HepG2 (cell line): ENCODE measurements around the gene SDC4. TPM values are rescaled to one million over a fixed set of nuclear protein-coding genes. Genes with fewer than 3 reads are reported as not detected.

Experiments
- ASH2L ChIP-seq: fragments of 300-600, 200-600 bp; sonication (generic); IDR thresholded peaks from 2 replicates; pipeline ENCODE4 v1.7.0; 2017; ENCODE audit warnings: low read depth, mild to moderate bottlenecking, moderate library complexity, mixed read lengths, low read length; ENCODE audit not compliant: insufficient read length
- ATF2 ChIP-seq: sonication (generic); formaldehyde crosslinking; IDR thresholded peaks from 2 replicates; pipeline ENCODE4 v1.4.0; 2020; ENCODE audit warnings: missing genetic modification reagents
- ESRRA ChIP-seq: sonication (generic); formaldehyde crosslinking; IDR thresholded peaks from 2 replicates; pipeline ENCODE4 v1.5.1; 2020; ENCODE audit warnings: mild to moderate bottlenecking, low read depth, missing genetic modification reagents
- ETV6 ChIP-seq: sonication (generic); formaldehyde crosslinking; conservative IDR thresholded peaks from 2 replicates; pipeline ENCODE4 v1.4.0; 2020; ENCODE audit warnings: missing genetic modification reagents
- FOSL2 ChIP-seq: sonication (generic); formaldehyde crosslinking; IDR thresholded peaks from 2 replicates; pipeline ENCODE4 v1.4.0; 2020; ENCODE audit warnings: missing genetic modification reagents
- MED8 ChIP-seq: sonication (generic); formaldehyde crosslinking; IDR thresholded peaks from 2 replicates; pipeline ENCODE4 v1.8.1; 2023; ENCODE audit warnings: mild to moderate bottlenecking, missing genetic modification reagents; ENCODE audit not compliant: insufficient replicate concordance
- MTF2 ChIP-seq: sonication (generic); formaldehyde crosslinking; IDR thresholded peaks from 2 replicates; pipeline ENCODE4 v1.5.0; 2020; ENCODE audit warnings: missing genetic modification reagents, borderline replicate concordance
- MYPOP ChIP-seq: sonication (generic); formaldehyde crosslinking; IDR thresholded peaks from 2 replicates; pipeline ENCODE4 v1.8.1; 2023; ENCODE audit warnings: mild to moderate bottlenecking, moderate library complexity, missing genetic modification reagents
- MZF1 ChIP-seq: sonication (generic); formaldehyde crosslinking; IDR thresholded peaks from 2 replicates; pipeline ENCODE4 v1.8.1; 2023; ENCODE audit warnings: mild to moderate bottlenecking, missing genetic modification reagents, borderline replicate concordance
- RXRA ChIP-seq: sonication (generic); formaldehyde crosslinking; IDR thresholded peaks from 2 replicates; pipeline ENCODE4 v1.5.1; 2020; ENCODE audit warnings: missing genetic modification reagents
- SALL1 ChIP-seq: sonication (generic); formaldehyde crosslinking; IDR thresholded peaks from 2 replicates; pipeline ENCODE4 v1.8.0; 2022; ENCODE audit warnings: mild to moderate bottlenecking, missing genetic modification reagents
- SKIL ChIP-seq: sonication (generic); formaldehyde crosslinking; IDR thresholded peaks from 2 replicates; pipeline ENCODE4 v1.8.0; 2022; ENCODE audit warnings: missing genetic modification reagents, mild to moderate bottlenecking, moderate library complexity, borderline replicate concordance
- SOX6 ChIP-seq, 2 experiments: fragments of 450-650 bp in 1 of 2; sonication (generic) in 1 of 2; formaldehyde crosslinking in 1 of 2; IDR thresholded peaks; 2 replicates each; pipeline versions ENCODE4 v1.4.0 to v1.6.1; 2017 to 2020; ENCODE audit warnings: antibody characterized with exemption in 1 of 2, mild to moderate bottlenecking in 1 of 2, missing genetic modification reagents in 1 of 2
- TP53 ChIP-seq: sonication (generic); formaldehyde crosslinking; conservative IDR thresholded peaks from 2 replicates; pipeline ENCODE4 v1.4.0; 2020; ENCODE audit warnings: missing genetic modification reagents
- YEATS4 ChIP-seq: sonication (generic); formaldehyde crosslinking; IDR thresholded peaks from 2 replicates; pipeline ENCODE4 v1.4.0; 2020; ENCODE audit warnings: missing genetic modification reagents, borderline replicate concordance
- ZGPAT ChIP-seq: IDR thresholded peaks from 2 replicates; pipeline ENCODE4 v1.6.1; 2016; ENCODE audit warnings: mild to moderate bottlenecking
- polyA plus RNA-seq, 8 experiments: library from polyadenylated mRNA; depleted of rRNA in 3 of 8; stranded (reverse) in 7 of 8; unstranded in 1 of 8; fragments of >200 nt; fragmentation: Illumina TruSeq in 4 of 8; extraction: Trizol in 4 of 8; gene quantifications; 2 replicates each; pipeline versions ENCODE4 v1.2.1 to v1.2.3, GENCODE V29; 2011 to 2016; ENCODE audit warnings: low read depth in 4 of 8, missing spikeins in 1 of 8, mixed read lengths in 1 of 8; ENCODE audit not compliant: insufficient read depth in 1 of 8
- total RNA-seq, 5 experiments: library from RNA; depleted of rRNA; stranded (reverse); fragments of >200 nt; fragmentation: Illumina TruSeq; extraction: Trizol; gene quantifications; 2 replicates each; pipeline ENCODE4 v1.2.3, GENCODE V29; 2016; ENCODE audit warnings: low read depth in 1 of 5
- TF ChIP-seq, protein P1 (sequence below): sonication (generic); formaldehyde crosslinking; IDR thresholded peaks from 2 replicates; pipeline ENCODE4 v1.4.0; 2020; ENCODE audit warnings: missing genetic modification reagents, borderline replicate concordance
- TF ChIP-seq, protein P2 (sequence below): IDR thresholded peaks from 2 replicates; pipeline ENCODE4 v1.6.1; 2012; ENCODE audit warnings: inconsistent platforms

The SDC4 gene
- total and polyA plus RNA-seq, 2 of the 13 experiments (the other 11 are each of a cell fraction or from before 2014, with no cell fraction given): 49.0 to 65.1 TPM

GRCh38 chr20:45359406-45360148 is 11.4 kb upstream of the SDC4 start (continued):
- no peak for TF ChIP-seq SKIL (CRISPR knock-in tag)
- peak; percentile 47 for TF ChIP-seq SALL1 (CRISPR knock-in tag)
- TF ChIP-seq, protein P1, sequence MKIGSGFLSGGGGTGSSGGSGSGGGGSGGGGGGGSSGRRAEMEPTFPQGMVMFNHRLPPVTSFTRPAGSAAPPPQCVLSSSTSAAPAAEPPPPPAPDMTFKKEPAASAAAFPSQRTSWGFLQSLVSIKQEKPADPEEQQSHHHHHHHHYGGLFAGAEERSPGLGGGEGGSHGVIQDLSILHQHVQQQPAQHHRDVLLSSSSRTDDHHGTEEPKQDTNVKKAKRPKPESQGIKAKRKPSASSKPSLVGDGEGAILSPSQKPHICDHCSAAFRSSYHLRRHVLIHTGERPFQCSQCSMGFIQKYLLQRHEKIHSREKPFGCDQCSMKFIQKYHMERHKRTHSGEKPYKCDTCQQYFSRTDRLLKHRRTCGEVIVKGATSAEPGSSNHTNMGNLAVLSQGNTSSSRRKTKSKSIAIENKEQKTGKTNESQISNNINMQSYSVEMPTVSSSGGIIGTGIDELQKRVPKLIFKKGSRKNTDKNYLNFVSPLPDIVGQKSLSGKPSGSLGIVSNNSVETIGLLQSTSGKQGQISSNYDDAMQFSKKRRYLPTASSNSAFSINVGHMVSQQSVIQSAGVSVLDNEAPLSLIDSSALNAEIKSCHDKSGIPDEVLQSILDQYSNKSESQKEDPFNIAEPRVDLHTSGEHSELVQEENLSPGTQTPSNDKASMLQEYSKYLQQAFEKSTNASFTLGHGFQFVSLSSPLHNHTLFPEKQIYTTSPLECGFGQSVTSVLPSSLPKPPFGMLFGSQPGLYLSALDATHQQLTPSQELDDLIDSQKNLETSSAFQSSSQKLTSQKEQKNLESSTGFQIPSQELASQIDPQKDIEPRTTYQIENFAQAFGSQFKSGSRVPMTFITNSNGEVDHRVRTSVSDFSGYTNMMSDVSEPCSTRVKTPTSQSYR (CRISPR knock-in tag): no peak
- no peak for TF ChIP-seq TP53 (CRISPR knock-in tag)
- TF ChIP-seq RXRA (CRISPR knock-in tag): peak; percentile 74; the same call in 1 of the 2 replicates
- TF ChIP-seq MYPOP: peak; percentile 37; the same call in 1 of the 2 replicates
- TF ChIP-seq ZGPAT (CRISPR knock-in tag): peak; percentile 3
- TF ChIP-seq ATF2 (CRISPR knock-in tag): 0 out of 2 replicates have a peak, but pooled peaks have one; percentile 85
- 0 out of 2 replicates have a peak, but pooled peaks have one; percentile 39 for TF ChIP-seq ETV6
- peak; percentile 60; the same call in 1 of the 2 replicates for TF ChIP-seq YEATS4
- peak; percentile 70 for TF ChIP-seq ASH2L
- 0 out of 2 replicates have a peak, but pooled peaks have one; percentile 31 for TF ChIP-seq MZF1 (CRISPR knock-in tag)
- no peak for TF ChIP-seq SOX6 (IDR thresholded peaks at IDR 0.05)
- TF ChIP-seq SOX6 (CRISPR knock-in tag; IDR thresholded peaks at IDR 0.05): peak; percentile 16; the same call in 1 of the 2 replicates
- TF ChIP-seq MED8 (CRISPR knock-in tag): peak; percentile 39
- TF ChIP-seq ESRRA (CRISPR knock-in tag): peak; percentile 9; the same call in 1 of the 2 replicates
- no peak for TF ChIP-seq MTF2 (CRISPR knock-in tag)
- TF ChIP-seq, protein P2, sequence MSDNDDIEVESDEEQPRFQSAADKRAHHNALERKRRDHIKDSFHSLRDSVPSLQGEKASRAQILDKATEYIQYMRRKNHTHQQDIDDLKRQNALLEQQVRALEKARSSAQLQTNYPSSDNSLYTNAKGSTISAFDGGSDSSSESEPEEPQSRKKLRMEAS: peak; percentile 22; the same call in 1 of the 2 replicates
- peak; percentile 35; the same call in 1 of the 2 replicates for TF ChIP-seq FOSL2 (CRISPR knock-in tag)
